Measurements from ENCODE around the gene ZNRF4.

GRCh38 chr19:5489551-5489950 is 34.3 kb downstream of the ZNRF4 start:
- TF ChIP-seq CTCF (IDR thresholded peaks at IDR 0.05) = no peak
- TF ChIP-seq POLR2A (IDR thresholded peaks at IDR 0.05) = no peak

Measured in uterus (tissue), 2 donors.